NK-92 (cell line): Measurements from ENCODE around the gene NCBP3.
"Not testable (repeated sequence)": the region's sequence is repeated elsewhere in the genome, so short reads cannot be mapped to it uniquely, and the experiment has no call there.

Experiments
- DNase-seq: peaks from one replicate; lab custom pipeline; 2025; ENCODE audit not compliant: unreplicated experiment; lab: John Stamatoyannopoulos, UW

The NCBP3 gene

DNA sequence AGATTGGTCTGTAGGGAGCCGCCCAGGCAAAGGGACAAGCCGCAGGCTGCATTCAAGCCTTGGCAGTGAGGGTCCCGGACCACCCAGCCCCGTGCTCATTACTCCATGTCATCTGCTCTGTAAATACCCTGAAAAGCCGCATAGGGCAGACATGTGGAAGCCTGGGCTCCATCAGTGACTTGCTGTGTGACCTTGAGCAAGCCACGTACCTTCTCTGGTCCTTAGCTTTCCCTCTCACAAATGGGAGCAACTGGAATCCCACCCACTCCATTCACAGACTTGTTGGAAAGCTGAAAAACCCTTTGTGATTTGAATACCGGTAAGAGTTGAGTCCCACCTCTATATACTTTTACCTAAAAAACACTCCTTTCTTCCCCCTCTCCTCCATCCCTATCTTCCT, 34.9 kb upstream of the NCBP3 start:
- DNase-seq = no peak

DNA sequence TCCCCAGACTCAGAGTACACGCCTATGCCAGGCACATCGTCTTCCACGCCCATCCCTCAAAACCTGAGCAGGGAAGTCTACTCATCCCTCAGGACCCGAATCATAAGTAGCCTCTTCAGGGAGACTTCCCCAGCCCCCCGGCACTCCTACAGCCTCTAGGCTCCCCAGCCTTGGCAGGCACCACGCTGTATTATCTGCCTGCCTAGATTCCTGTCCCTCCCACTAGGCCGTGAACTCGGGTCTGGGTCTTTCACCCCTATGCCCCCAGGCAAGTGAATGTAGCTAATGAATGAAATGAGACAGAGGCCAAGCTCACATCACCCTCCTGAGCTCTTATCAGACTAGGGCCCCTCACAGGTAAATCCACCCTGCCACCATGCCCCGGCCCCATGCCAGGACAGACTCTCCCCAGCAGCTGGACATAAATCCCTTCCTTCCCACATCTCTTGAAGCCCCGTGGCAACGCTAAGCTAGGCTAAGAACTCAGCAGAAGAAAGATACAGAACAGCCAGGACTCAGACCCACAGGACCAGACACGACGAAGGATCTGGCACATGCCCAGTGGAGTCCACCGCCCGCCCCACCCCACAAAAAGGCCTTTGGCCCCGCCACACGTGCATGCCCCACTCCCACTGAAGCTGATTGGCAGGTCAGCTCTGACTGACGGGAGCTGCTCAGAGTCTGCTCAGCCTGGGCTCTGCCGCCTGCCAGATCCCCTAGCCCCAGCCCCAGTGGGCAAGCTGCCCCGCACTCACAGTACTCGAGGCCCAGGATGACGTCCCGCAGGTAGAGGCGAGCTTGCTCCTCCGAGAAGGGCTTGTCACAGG, 33.8 kb upstream of the NCBP3 start:
- no peak for DNase-seq

DNA sequence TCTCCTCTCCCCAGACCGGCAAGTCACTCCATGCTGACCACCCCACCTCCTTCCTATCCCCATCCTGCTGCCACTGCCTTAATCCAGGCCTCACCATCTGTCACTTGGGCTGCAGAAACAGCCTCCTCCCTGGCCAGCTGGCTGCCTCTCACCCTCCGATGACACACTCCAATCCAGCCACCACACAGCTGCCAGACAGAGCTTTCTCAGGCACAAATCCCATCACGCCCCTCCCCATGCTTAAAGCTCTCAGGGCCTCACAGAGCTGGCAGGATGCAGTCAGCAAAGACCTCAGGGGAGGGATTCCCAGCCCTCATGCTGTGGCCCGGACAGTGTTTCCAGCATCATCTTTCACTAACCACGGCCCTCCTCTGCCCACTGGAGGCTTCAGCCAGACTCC, 33.1 kb upstream of the NCBP3 start:
- no peak for DNase-seq

DNA sequence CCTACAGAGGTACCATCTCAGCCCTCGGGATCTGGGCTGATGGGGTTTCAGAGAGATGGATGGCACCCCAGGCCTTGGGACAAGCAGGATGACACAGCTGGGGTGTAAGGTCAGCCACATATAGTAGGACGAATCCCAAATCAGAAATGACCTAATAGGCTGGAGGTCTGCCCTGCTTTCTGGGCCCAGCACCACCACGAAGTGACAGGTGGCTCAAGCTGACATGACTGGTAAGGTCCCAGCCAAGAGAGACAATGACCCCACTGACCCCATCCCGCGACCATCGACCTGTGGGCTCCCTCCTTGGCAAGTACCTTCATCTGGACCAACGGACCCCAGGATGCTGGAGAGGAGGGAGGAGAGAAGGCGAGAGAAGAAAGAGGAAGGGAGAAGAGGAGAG, 31.2 kb upstream of the NCBP3 start:
- DNase-seq = no peak

DNA sequence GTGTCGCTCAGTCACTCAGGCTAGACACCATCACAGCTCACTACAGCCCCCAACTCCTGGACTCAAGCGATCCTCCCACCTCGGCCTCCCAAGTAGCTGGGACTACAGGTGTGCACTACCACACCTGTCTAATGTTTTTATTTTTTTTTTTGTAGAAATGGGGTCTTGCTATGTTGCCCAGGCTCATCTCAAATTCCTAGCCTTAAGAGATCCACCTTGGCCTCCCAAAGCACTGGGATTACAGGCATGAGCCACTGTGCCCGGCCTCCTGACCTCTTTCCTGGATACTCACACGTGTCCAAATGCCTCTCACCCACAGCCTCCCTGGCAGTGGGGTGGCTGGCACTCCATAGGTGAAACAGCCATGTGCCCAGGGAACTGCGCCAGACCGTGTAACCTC, 29.3 kb upstream of the NCBP3 start:
- no peak for DNase-seq

DNA sequence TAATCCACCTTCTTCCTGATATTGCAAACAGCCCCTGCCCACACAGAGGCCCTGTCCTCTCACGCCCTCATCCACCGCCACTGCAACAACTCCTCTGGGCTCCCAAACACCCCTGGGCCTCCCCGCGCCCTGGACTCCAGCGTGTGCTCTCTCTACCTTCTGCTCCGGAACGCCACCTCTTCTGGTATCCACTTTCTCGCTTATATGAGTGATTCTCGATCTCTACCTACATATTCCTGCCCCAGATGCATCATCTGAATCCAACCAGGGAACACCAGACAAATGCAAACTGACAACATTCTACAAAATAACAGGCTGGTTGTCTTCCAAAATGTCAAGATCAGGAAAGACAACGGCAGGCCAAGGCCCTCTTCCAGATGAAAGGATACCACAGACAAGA, 27.8 kb upstream of the NCBP3 start:
- no peak for DNase-seq

DNA sequence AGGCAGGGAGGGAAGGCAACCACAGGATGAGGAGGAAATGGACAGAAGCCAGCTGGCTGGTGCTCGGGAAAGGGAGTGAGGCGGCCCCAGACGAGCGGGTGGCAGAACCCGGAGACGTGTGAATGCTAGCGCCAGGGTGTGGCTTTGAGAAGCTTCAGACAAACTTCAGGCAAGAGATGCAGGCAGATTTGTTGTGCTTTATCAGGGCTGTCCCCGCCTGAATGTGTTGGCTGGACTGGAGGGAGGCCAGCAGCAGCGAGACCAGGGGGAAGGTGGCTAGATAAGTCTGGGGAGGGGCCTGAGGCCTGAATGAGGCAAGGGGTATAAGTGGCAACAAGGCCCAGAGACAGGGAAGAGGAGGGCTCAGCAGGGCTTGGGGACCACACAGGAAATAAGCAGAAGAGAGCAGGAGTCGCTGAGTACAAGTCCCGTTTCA, 24.8 kb upstream of the NCBP3 start:
- DNase-seq = no peak

DNA sequence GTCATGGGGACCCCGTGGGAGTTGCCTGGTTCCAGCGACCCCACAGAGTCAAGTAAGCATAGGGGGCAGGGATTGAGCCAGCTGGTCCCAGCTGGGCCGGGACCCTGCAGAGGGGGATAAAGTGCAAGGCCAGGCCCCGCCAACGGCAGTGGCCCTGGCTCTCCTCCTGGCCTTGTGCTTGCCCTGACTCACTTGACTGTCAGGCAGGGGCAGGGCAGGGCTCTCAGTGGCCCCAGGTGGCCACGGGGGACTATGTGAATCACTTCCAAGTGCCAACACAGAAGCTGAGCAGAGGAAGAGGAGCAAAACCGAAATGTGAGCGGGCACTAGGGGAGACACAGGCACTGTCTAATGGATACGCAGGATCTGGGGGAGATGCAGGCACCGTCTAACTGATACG, 21.6 kb upstream of the NCBP3 start:
- DNase-seq = no peak

DNA sequence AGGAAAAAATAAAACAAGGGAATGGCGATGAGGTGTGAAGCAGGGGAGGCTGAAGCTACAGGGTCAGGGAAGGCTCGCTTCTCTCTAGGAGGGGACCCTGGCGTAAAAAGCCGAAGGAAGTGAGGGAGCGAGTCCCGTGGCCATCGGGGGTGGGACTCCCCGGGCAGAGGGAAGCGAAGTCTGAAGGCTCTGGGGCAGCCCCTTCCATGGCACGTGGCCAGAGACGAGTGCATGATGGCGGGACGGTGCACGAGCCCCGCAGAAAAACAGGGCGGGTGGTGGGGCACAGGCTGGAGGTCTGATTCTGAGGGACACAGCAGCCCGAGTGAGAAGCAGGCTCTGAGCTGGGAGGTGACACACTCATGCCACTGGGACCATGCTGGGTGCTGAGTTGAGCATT, 21.1 kb upstream of the NCBP3 start:
- DNase-seq = no peak

- no peak for DNase-seq
Measured at GRCh38 chr17:3866276-3866675, 20.2 kb upstream of the NCBP3 start.

DNA sequence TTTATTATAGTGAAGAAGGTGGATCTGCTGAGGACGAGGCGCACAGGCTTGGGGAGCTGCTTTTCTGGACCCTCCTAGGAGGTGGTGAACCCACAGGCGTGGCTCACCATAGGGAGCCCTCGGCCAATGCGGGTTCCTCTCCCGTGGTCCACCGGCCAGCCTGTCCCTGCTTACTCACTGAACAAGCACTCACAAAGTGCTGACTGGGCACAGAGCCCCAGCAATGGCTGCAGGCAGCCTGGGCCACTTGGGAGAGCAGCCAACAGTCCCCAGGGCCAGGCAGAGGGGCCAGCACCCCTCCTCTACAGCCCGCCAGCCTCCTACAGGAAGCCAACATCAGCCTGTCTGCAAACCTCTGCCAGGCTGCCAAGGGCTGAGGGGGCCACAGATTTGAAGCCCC, 19.1 kb upstream of the NCBP3 start:
- no peak for DNase-seq

GRCh38 chr17:3864534-3864933, 18.5 kb upstream of the NCBP3 start:
- DNase-seq = no peak

- no peak for DNase-seq
Measured at GRCh38 chr17:3861761-3862681, 16.0 kb upstream of the NCBP3 start.

- no peak for DNase-seq
Measured at GRCh38 chr17:3860939-3861700, 15.1 kb upstream of the NCBP3 start.

DNA sequence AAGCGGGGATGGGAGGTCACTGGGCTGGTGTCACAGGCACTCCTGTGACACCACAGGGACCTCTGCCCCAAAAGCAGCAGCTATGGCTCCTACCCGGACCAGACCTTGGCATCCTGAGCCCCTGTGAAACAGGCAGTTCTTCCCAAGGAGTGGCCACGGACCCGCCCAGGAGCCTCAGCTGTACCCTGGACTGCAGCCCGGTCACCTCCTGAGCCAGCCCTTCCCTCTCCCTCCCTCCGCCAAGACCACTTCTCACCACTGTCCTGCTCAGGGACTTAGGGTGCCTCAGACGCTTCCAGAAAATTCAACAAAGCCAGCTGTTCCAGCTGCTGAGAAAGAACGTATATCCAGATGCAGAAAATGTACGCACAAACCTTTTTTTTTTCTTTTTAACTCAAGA, 13.9 kb upstream of the NCBP3 start:
- no peak for DNase-seq

- no peak for DNase-seq
Measured at GRCh38 chr17:3857261-3858105, 11.4 kb upstream of the NCBP3 start.

DNA sequence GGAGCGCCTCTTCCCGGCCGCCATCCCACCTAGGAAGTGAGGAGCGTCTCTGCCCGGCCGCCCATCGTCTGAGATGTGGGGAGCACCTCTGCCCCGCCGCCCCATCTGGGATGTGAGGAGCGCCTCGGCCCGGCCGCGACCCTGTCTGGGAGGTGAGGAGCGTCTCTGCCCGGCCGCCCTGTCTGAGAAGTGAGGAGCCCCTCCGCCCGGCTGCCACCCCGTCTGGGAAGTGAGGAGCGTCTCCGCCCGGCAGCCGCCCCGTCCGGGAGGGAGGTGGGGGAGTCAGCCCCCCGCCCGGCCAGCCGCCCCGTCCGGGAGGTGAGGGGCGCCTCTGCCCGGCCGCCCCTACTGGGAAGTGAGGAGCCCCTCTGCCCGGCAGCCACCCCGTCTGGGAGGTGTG, 8.2 kb upstream of the NCBP3 start:
- not testable (repeated sequence) for DNase-seq

GRCh38 chr17:3852561-3852960, 6.5 kb upstream of the NCBP3 start:
- DNase-seq = no peak

- DNase-seq = no peak
Measured at GRCh38 chr17:3851461-3852100, 5.5 kb upstream of the NCBP3 start.

GRCh38 chr17:3848229-3848835, 2.3 kb upstream of the NCBP3 start:
- no peak for DNase-seq
